ENCODE measurements around the gene NUP98. TPM values are rescaled to one million over a fixed set of nuclear protein-coding genes. Genes with fewer than 3 reads are reported as not detected.
A peak's percentile ranks its signal among the peaks of the same experiment; 100 is the strongest.

Gene NUP98
- total RNA-seq, 1 experiment from 2014 or later: 59.7 TPM

- TSS peak; percentile 18 for BruUV-seq (replicated peaks)
- no peak for DNase-seq
- no peaks in the 10 kb centered on the region for H3K9me2 ChIP-seq (ENCODE audit: insufficient read depth)
- no peak overlapping the region for H3K27ac ChIP-seq
- no peaks in the 10 kb centered on the region for H3K79me2 ChIP-seq (ENCODE audit: low read depth)
- no peak overlapping the region for H3K4me3 ChIP-seq
- no peaks in the 10 kb centered on the region for H3K27me3 ChIP-seq (ENCODE audit: insufficient read depth, low read depth)
- H3K36me3 ChIP-seq (ENCODE audit: low read depth): no peaks in the 10 kb centered on the region
- H3K9me3 ChIP-seq (ENCODE audit: insufficient read depth, low read depth): no peaks in the 10 kb centered on the region
- H4K20me1 ChIP-seq (ENCODE audit: insufficient read depth): no peaks in the 10 kb centered on the region
- no peak overlapping the region for H3K4me2 ChIP-seq
- ChIA-PET CTCF (no interaction called here), POLR2A (ENCODE audit: unreplicated experiment) (no interaction called here)
- H3F3A ChIP-seq (ENCODE audit: insufficient read depth, low read depth): no peaks in the 10 kb centered on the region; the same call in 1 of the 2 replicates
- H2AFZ ChIP-seq: no peak overlapping the region
- intact Hi-C loops (cut with micrococcal nuclease; ENCODE audit: unreplicated experiment): no loop called here
- H3K4me1 ChIP-seq (replicated peaks; ENCODE audit: insufficient read depth): no peaks in the 10 kb centered on the region
- TF ChIP-seq CTCF (conservative IDR thresholded peaks at IDR 0.05) (no peak), EZH2 (IDR thresholded peaks at IDR 0.05; ENCODE audit: low read depth) (no peak)
These were observed 30.3 kb upstream of the NUP98 start for GRCh38 chr11:3827434-3828186.

DNA sequence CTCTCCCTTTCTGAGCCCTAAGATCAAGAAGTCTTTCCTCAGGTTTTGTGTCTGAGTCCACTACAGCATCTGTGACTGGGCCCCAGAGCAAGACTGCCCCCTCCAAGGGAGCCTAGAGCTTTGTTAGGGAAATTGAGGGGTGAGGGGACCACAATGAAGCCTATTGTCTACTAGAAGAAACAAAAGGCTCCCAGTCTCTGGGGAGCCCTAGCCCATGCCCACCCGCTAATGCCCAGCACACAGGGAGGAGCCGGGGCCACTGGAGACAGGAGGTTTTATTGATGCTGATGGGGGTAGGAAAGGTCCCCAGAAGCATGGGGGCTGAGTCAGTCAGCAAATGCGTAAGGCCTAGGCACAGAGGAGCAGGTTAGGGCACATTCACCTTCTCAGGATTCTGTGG, 29.4 kb upstream of the NUP98 start:
- Histone ChIP-seq H3K4me1 (replicated peaks; ENCODE audit: insufficient read depth) (no peaks in the 10 kb centered on the region), H3K4me2 (no peak overlapping the region), H3K79me2 (ENCODE audit: low read depth) (no peaks in the 10 kb centered on the region), H3K9me2 (ENCODE audit: insufficient read depth) (no peaks in the 10 kb centered on the region), H4K20me1 (ENCODE audit: insufficient read depth) (no peaks in the 10 kb centered on the region), H2AFZ (no peak overlapping the region), H3K4me3 (no peak overlapping the region), H3K27me3 (ENCODE audit: insufficient read depth, low read depth) (no peaks in the 10 kb centered on the region), H3K36me3 (ENCODE audit: low read depth) (no peaks in the 10 kb centered on the region), H3F3A (ENCODE audit: insufficient read depth, low read depth) (no peaks in the 10 kb centered on the region; the same call in 1 of the 2 replicates), H3K9me3 (ENCODE audit: insufficient read depth, low read depth) (no peaks in the 10 kb centered on the region), H3K27ac (no peak overlapping the region)
- no peak for DNase-seq
- intact Hi-C loops (cut with micrococcal nuclease; ENCODE audit: unreplicated experiment): no loop called here
- ChIA-PET CTCF (no interaction called here), POLR2A (ENCODE audit: unreplicated experiment) (no interaction called here)
- no TSS peak for BruUV-seq (replicated peaks)
- no peak for TF ChIP-seq EZH2 (IDR thresholded peaks at IDR 0.05; ENCODE audit: low read depth)
- no peak for TF ChIP-seq CTCF (conservative IDR thresholded peaks at IDR 0.05)

- Histone ChIP-seq H4K20me1 (ENCODE audit: insufficient read depth) (no peaks in the 10 kb centered on the region), H3K4me2 (no peak overlapping the region), H3K27ac (no peak overlapping the region), H3K27me3 (ENCODE audit: insufficient read depth, low read depth) (no peaks in the 10 kb centered on the region), H3K9me2 (ENCODE audit: insufficient read depth) (no peaks in the 10 kb centered on the region), H3F3A (ENCODE audit: insufficient read depth, low read depth) (no peaks in the 10 kb centered on the region; the same call in 1 of the 2 replicates), H3K9me3 (ENCODE audit: insufficient read depth, low read depth) (no peaks in the 10 kb centered on the region), H3K4me3 (no peak overlapping the region), H3K36me3 (ENCODE audit: low read depth) (no peaks in the 10 kb centered on the region), H2AFZ (no peak overlapping the region), H3K79me2 (ENCODE audit: low read depth) (no peaks in the 10 kb centered on the region), H3K4me1 (replicated peaks; ENCODE audit: insufficient read depth) (no peaks in the 10 kb centered on the region)
- ChIA-PET CTCF (no interaction called here), POLR2A (ENCODE audit: unreplicated experiment) (no interaction called here)
- TSS peak; percentile 19 for BruUV-seq (replicated peaks)
- TF ChIP-seq EZH2 (IDR thresholded peaks at IDR 0.05; ENCODE audit: low read depth) (no peak), CTCF (conservative IDR thresholded peaks at IDR 0.05) (no peak)
- DNase-seq: no peak
- intact Hi-C loops (cut with micrococcal nuclease; ENCODE audit: unreplicated experiment): no loop called here
These were observed 28.3 kb upstream of the NUP98 start for GRCh38 chr11:3825473-3826154.
